Measurements from ENCODE around the gene TANC1. TPM values are rescaled to one million over a fixed set of nuclear protein-coding genes. Genes with fewer than 3 reads are reported as not detected.

The TANC1 gene
- total and polyA plus RNA-seq, 2 donors (not counting 3 experiments of a cell fraction or from before 2014, with no cell fraction given), result 58.9 to 99.4 TPM

DNA sequence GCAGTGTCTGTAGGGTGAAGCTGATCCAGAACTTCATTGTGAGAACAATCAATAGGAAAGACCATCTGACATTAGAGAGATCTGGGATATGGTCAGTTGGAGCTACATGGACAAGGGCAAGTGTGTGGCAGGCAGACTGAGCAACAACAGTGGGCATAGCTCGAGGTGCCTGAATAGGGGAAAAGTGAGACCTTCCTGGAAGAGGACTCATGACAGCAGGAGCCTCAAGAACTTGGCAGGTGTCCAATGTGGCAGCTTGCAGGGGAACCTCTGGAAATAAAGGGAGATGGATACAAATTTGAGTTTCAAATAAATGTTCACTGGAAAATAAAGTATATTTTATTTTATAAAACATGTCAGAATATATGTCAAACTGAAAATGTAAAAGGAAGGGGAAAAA lies 117.9 kb downstream of the TANC1 start:
- Histone ChIP-seq H3K36me3 (ENCODE audit: control insufficient read depth in 2 of 2, extremely low read depth in 1 of 2, insufficient read depth in 2 of 2, low read length in 2 of 2) (peaks cover 0 to 2% of the 10 kb centered on the region in 2 experiments), H2AFZ (ENCODE audit: low read depth, low read length) (no peak overlapping the region), H4K20me1 (replicated peaks; ENCODE audit: control insufficient read depth, extremely low read depth, insufficient read depth, low read length) (no peaks in the 10 kb centered on the region), H3K4me2 (ENCODE audit: insufficient read depth, low read length) (peak overlapping the region; percentile 46), H3K9me1 (replicated peaks; ENCODE audit: control insufficient read depth, extremely low read depth, insufficient read depth, low read length) (no peaks in the 10 kb centered on the region), H3K9me3 (replicated peaks; ENCODE audit: control insufficient read depth, insufficient read depth, low read length) (no peaks in the 10 kb centered on the region), H3K4me3 (replicated peaks in 1 of 3; ENCODE audit: insufficient read depth in 1 of 3, low read depth in 1 of 3, low read length in 3 of 3) (no peak overlapping the region), H3K27me3 (ENCODE audit: control insufficient read depth in 2 of 2, insufficient read depth in 2 of 2, low read length in 2 of 2) (no peaks in the 10 kb centered on the region), H3K27ac (ENCODE audit: insufficient read depth, low read depth, low read length) (peak overlapping the region; percentile 4), H3K4me1 (ENCODE audit: control insufficient read depth, extremely low read depth, insufficient read depth, low read length) (peaks cover 69% of the 10 kb centered on the region), H3K9ac (replicated peaks; ENCODE audit: extremely low read depth, insufficient read depth, low read length) (peak overlapping the region; percentile 23), H3K79me2 (ENCODE audit: control insufficient read depth, insufficient read depth, low read length) (peaks cover 53% of the 10 kb centered on the region)
- dilution Hi-C loops (cut with MboI; ENCODE audit: extremely low pct_ligation_motif_present, low sequenced_read_pairs), result no loop called here
- CTCF ChIA-PET, result interaction anchor here (2.4 to 2.7 kb wide), 2 partner anchors 9 to 32 kb away, joined by 10 read pairs; no protein-coding TSS in a partner anchor
- BruUV-seq (replicated peaks), result no TSS peak
- intact Hi-C loops (cut with micrococcal nuclease), result loop anchor here (1.0 kb wide), 1 partner anchor 13 kb away; no protein-coding TSS in a partner anchor
- POLR2A ChIA-PET, result no interaction called here
- DNase-seq (ENCODE audit: low read depth, low spot score) (peak; percentile 58), FAIRE-seq (no peak)
- TF ChIP-seq JUN (IDR thresholded peaks at IDR 0.05; ENCODE audit: borderline replicate concordance, insufficient read depth, insufficient read length, low read depth) (no peak), POLR2A (IDR thresholded peaks at IDR 0.05; ENCODE audit: low read depth, low read length) (no peak), MAX (IDR thresholded peaks at IDR 0.05; ENCODE audit: insufficient read depth, insufficient read length) (no peak), POLR2AphosphoS5 (IDR thresholded peaks at IDR 0.05; ENCODE audit: insufficient read depth, low read depth, low read length) (no peak), EZH2 (IDR thresholded peaks at IDR 0.05; ENCODE audit: borderline replicate concordance, low read depth, low read length, severe bottlenecking) (no peak), FOS (IDR thresholded peaks at IDR 0.05; ENCODE audit: borderline replicate concordance, insufficient read depth, low read length) (no peak), MYC (IDR thresholded peaks at IDR 0.05; ENCODE audit: low read depth, low read length) (no peak), GATA2 (IDR thresholded peaks at IDR 0.05; ENCODE audit: insufficient read depth, insufficient read length, low read depth, low read length) (no peak)
- TF ChIP-seq, protein P1, sequence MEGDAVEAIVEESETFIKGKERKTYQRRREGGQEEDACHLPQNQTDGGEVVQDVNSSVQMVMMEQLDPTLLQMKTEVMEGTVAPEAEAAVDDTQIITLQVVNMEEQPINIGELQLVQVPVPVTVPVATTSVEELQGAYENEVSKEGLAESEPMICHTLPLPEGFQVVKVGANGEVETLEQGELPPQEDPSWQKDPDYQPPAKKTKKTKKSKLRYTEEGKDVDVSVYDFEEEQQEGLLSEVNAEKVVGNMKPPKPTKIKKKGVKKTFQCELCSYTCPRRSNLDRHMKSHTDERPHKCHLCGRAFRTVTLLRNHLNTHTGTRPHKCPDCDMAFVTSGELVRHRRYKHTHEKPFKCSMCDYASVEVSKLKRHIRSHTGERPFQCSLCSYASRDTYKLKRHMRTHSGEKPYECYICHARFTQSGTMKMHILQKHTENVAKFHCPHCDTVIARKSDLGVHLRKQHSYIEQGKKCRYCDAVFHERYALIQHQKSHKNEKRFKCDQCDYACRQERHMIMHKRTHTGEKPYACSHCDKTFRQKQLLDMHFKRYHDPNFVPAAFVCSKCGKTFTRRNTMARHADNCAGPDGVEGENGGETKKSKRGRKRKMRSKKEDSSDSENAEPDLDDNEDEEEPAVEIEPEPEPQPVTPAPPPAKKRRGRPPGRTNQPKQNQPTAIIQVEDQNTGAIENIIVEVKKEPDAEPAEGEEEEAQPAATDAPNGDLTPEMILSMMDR (IDR thresholded peaks at IDR 0.05; ENCODE audit: extremely low read depth in 1 of 2, insufficient read depth in 1 of 2, low read depth in 1 of 2, low read length in 2 of 2), result no peak
